NCI-H2107 treated with DMSO at 0.1 percent for 48 hours (cell line): ENCODE data around the gene DUSP28.

Experiments used
- DNase-seq: peaks from one replicate; lab custom pipeline; 2025; ENCODE audit not compliant: unreplicated experiment; lab: John Stamatoyannopoulos, UW

DUSP28 gene

DNA sequence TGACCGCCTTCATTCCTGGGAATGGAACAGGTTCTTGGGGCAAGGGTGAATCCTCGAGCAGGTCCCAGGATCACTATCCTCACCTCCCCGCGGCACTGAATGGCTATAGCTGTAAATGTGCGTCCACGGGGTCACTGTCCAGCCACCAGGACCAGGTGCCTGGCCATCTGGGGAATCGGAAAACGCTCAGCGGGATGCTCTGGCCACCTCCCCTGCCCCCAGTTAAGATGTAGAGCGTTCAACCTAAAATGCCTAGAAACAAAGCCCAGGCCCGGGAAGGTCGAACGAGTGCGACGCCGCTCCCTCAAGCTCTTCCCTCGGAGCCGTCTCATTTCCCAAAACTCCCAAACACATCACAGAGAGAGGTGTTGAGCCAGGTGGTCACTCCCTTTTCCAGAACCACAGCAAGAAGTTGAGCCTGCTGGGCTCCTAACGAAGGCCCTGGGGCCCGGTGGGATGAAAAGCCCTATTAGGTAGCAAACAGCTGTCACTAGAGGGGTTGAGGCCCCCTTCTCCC, 25.6 kb downstream of the DUSP28 start:
- DNase-seq, result no peak

DNA sequence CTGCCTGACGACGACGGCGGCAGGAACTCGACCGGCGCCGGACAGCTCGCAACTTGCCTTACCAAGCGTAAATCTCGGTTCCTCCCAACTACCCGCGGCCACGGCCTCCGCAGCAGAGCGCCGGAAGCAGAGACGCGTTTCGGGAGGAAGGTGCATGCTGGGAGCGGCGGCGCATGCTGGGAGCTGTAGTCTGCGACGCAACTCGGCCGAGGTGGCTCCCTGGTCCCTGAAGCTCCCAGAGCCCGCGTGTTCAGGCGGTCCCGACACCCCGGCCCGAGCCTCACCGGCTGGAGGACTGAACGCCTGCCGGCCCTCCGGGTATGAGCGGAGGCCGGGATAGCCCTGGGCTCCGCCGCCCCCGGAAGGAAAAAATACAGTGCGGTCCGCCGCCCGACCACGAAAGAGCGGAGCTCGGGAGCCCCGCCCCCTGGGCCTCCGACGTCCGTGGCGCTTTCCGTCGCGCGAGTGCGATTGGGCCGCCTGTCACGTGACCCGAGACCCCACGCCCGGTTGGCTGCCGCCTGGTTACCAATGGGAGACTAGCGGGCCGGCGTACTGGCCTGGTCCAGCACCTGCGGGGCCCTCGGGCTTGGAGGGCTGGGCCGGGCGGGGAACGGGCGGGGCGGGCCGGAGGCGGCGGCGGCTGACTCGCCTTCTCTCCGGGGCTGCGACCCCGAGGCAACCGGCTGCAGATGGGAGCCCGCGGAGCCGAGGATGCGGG, 26.2 kb downstream of the DUSP28 start, which contains the start of gene CAPN10:
Gene CAPN10 (plus strand): TSS at position 537 of the 721 bp plus-strand sequence. CDS start 178 bp downstream, at position 715.
- DNase-seq, result peak; percentile 73

DNA sequence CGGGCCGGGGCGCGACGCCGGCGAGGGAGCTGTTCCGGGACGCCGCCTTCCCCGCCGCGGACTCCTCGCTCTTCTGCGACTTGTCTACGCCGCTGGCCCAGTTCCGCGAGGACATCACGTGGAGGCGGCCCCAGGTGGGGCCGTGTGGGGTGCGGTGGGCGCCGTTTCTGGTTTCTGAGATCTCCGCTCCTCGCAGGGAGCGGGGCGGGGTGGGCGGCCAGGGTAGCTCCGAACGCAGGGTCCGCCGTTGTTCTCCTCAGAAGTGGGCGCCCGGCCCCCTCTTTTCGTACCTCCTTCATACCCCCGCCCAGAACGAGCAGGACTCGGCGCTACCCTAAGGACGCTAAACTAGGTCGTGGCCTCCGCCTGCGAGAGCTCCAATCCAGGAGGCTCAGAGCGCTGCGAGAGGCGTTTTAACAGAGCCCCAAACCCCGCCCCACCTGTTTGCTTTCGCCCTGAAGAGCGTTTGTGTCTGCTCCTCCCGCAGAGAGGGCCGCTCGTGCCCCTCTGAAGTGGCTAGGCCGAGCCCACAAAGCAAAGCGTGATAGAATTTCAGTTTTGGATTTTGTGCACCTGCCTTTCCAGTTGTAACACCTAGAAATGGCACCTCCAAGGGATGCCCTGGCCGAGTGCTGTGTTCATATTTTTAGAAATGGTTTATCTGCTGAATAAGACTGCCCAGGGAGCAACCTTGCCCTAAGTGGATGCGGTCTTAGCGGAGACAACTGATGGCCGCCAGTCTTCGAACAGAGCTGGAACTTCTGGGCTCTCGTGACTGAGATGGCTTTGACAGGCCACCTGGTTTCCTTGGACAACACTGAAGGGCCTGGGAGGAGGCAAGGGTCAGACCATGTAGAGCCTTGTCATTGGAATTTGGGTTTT, 27.0 kb downstream of the DUSP28 start:
- DNase-seq, result peak; percentile 30

DNA sequence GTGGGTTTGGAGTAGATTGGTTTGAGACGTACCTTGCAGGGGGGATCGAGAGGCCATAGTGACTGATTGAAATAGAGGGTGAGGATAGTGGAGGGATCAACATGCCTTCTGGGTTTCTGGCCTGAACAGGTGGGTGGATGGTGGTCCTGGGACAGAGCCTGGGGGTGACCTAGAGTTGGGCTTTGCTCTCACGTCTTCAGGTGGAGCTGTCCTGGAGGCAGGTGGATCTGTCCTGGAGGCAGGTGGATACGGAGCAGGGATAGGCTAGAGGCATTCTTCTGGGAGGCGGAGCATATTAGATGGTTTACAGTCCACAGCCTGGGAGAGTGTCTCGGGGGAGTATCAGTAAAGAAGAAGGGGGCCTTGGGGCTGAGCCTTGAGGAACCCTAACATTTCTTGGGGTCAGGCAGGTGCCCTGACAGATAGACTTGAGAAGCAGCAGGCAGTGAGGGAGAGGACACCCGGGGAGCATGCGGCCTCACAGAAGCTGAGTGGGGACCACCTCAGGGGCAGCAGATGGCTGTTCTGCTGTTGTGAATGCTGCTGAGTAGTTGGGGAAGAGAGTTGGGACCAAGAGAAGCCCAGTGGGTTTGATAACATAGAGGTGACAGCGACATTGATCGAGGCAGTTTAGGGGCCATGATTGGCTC, 28.0 kb downstream of the DUSP28 start:
- DNase-seq, result no peak

DNA sequence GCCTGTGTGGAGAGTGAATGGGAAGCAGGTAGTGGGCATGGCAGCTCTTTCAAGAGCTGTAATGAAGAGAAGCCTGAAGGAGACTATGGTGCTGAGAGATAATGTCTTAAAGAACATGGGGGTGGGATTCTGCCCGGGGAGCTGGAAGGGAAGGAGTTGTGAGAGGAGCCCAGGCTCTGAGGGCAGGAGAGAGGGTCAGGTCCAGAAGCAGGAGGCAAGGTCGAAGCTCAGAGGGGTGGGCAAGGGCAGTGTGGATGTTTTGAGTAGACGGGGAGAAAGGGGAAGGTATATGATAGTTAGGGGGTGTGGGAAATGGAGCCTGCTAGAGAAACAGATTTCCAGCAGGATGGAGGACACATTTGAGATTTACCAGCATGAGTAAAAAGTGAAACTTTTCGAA, 28.5 kb downstream of the DUSP28 start:
- DNase-seq, result no peak

DNA sequence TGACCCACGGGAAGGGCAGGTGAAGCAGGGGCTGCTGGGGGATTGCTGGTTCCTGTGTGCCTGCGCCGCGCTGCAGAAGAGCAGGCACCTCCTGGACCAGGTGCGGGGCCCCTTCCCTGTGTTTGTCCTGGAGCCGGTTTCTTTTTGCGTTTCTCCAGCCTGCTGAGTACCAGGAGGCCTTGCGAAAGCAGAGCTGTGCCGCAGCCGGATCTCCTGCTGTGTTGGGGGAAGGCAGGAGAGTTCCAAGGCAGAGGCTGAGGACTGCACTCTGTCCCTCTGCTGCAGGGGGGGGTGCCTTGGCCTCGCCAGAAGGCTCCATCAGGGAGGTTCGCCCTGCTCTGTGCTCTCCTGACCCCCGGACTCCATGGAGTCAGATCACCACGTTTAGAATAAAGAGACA, 29.2 kb downstream of the DUSP28 start:
- DNase-seq, result no peak

DNA sequence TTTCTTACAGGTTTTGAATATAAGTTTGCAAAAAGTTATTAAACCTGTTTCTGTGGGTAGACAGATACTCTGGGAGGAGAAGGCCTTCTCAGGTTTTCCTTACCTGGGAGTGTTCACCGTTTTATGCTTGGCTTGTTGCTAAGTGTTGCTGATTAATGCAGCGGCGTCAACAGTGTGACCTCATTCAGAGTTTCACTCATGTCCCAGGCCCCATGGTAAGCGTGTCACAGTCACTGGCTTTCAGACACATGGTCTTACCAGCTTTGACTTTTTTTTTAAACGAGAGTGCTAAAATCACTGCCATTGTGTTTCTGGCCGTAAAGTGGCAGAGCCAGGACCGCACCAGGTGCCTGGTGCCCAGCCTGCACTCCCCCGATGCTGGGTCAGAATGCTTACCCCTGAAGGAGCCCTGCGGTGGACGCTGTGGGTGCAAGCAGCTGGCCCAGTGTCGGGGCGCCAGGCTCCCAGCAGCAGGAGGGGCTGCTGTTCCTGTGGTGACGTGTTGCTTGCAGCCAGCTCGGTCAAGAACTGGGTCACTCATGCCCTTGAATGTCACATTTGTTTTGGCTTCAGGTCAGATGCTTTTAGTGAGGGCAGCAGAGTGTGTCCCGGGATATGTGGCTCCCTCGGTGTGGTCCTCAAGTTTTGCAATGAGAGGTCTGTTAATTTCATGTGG, 29.8 kb downstream of the DUSP28 start:
- no peak for DNase-seq

DNA sequence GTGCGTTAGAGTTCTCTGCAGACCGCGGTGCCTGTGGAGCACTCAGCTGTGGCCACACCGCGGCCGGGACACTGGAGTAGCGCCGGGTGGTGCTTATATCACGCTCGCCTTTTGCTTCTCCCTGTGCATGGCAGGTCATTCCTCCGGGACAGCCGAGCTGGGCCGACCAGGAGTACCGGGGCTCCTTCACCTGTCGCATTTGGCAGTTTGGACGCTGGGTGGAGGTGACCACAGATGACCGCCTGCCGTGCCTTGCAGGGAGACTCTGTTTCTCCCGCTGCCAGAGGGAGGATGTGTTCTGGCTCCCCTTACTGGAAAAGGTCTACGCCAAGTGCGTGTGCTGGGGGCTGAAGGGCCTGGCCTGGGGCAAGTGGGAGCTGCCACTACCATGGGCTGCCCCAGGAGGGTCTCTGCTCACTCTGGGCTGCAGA, 30.5 kb downstream of the DUSP28 start:
- no peak for DNase-seq

DNA sequence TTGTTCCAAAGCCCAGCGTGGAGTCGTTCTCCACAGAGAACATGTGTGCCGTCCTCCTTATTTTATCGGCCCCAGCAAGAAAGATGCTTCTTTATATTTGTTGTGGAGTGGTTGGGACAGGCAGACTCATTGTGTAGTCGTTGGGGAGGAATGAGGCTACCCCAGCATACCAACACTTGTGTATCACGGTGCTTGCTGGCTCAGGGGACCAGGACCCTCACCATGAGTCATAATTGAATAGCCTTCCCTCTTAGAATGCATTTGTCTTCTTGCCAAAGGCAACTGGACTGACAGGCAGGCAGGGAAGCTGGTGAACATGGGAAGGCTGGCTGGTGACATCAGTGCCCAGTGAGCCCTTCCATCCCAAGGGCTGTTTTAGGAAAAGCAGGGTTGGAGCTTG, 31.1 kb downstream of the DUSP28 start:
- no peak for DNase-seq

DNA sequence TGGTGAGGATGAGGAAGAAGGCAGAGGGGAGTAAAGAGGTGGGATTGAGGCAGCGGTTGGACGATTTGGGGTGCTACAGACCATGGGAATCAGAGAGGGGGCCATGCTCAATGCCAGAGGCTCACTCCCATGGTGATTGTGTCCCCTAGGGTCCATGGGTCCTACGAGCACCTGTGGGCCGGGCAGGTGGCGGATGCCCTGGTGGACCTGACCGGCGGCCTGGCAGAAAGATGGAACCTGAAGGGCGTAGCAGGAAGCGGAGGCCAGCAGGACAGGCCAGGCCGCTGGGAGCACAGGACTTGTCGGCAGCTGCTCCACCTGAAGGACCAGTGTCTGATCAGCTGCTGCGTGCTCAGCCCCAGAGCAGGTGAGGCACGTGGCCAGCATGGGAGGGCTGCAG, 31.6 kb downstream of the DUSP28 start:
- DNase-seq, result no peak

DNA sequence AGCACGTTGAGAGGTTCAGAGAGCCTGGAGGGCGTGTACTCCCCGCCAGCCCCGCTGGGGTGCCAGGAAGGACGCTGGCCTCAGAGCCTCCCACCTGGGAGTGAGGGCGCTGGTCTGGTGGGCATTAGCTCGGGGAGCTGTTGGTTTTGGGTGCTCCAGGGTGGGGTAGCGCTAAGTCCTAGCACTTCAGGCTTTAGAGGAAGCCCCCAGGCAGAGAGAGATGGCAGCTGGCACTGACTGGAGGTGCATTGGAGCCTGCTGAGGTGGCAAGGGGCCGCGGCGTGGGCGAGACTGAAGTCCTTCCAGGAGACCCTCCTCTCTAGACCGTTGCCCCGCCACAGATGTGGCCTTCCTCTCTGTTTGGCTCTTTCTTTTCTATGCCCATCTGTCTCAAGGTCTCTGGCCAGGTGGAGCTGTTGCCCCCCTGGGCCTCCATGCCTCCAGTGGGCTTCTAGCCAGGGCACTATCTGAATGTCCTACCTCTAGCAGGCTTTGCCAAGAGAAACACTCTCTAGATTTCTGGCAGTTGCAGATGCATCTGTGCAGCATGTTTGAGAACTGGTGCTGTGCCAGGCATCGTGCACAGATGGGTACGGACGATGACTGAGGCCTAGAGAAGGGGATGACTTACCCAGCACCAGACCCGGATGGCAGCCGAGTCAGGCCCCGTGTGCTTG, 33.0 kb downstream of the DUSP28 start:
- DNase-seq, result no peak

DNA sequence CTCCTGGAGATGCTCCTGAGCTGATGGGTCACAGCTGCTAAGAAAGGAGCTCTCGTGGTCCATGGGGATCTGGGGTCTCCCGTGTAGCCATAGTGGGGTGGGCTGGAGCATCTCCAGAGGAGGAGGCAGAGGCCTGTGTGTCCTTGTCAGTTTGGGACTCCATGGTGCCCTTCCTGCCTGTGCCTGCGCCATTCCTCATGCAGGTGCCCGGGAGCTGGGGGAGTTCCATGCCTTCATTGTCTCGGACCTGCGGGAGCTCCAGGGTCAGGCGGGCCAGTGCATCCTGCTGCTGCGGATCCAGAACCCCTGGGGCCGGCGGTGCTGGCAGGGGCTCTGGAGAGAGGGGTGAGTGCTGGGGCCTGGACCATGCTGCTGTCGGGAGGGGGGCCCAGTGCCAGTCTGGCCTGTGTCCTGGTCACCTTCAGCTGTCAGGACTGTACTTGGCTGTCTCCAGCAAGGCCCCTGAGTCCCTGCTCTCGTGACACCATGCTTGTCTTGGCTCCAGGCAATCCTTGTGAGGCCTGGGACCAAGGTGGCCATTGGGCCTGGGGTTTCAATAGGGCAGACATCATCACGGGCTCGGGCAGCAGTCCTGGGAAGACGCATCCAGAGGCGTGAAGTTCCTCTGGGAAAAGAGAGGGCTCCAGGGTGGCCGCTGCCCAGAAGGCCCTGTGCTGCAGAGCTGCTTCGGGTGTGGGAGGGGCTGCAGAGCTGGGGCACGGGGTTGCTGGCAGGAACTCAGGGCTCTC, 33.7 kb downstream of the DUSP28 start:
- DNase-seq, result no peak

DNA sequence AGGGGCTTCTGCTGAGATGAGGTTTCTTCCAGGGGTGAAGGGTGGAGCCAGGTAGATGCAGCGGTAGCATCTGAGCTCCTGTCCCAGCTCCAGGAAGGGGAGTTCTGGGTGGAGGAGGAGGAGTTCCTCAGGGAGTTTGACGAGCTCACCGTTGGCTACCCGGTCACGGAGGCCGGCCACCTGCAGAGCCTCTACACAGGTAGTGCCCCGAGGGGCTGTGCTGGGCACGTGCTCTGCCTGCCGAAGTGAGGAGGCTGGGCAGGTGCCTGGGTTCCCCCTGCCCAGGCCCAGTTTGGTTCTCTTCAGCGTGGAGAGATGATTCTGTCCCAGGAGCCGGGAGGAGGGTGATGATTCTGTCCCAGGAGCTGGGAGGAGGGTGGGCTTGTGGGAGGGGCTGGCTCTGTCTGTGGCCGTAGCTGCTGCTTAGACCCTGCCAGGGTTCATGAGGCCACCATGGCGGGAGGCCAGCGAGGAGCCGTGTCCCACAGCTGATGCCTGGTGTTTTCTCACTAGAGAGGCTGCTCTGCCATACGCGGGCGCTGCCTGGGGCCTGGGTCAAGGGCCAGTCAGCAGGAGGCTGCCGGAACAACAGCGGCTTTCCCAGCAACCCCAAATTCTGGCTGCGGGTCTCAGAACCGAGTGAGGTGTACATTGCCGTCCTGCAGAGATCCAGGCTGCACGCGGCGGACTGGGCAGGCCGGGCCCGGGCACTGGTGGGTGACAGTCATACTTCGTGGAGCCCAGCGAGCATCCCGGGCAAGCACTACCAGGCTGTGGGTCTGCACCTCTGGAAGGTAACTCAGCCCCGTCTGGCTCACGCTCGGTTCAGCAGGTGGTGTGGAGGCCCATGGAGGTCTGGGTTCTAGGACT, 34.6 kb downstream of the DUSP28 start:
- DNase-seq, result no peak

DNA sequence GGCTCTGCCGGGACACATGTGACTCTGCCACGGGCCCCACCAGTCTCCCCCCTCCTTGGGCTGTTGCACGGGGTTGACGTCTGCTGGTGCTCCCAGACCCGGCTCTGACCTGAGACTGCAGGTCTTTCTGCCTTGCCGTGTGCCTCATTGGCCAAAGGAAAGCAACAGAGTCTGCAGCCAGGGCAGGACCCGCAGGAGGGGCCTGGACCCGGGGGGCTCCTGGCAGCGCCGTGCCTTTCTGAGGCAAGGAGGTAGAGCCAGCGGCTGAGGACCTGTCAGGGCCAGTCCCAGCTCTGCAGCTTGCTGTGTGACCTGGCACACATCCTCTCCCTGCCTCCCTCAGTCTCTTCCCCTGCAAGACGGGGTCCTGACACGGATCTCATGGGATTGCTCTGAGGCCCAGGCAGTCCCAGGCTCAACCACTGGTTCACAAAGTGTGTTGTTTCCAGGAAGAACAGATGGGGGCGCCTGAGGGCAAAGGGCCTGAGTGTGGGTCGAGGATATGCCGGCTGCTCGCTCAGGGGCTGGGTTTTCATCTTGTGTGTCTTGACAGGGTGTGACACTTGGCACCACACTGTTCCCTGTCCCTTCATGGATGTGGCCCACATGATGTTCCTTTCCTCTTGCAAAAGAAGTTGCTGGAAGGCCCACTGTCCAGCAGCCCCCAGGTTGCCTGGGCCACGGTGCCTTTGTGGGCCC, 35.4 kb downstream of the DUSP28 start:
- DNase-seq, result no peak

DNA sequence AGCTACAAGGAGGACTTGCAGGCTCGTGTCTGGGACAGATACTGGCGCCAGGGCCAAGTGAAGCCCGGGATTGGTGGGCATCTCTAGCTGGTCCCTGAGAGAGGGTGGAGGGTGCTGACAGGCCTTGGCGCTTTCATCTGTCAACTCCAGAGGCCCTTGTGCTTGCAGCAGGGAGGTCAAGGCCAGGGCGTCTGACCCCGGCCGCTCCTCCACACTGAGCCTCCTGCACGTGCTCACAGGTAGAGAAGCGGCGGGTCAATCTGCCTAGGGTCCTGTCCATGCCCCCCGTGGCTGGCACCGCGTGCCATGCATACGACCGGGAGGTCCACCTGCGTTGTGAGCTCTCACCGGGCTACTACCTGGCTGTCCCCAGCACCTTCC, 35.9 kb downstream of the DUSP28 start:
- no peak for DNase-seq

DNA sequence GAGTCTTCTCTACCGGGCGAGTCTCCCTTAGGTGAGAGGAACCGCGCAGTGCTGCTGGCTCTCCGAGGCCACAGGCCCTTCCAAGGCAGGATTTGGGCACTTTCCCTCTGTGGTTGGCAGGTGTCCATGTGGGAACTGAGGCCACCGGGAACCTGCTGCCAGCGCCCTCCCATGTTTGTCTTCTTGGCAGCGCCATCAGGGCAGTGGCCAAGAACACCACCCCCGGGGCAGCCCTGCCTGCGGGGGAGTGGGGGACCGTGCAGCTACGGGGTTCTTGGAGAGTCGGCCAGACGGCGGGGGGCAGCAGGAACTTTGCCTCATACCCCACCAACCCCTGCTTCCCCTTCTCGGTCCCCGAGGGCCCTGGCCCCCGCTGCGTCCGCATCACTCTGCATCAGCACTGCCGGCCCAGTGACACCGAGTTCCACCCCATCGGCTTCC, 36.4 kb downstream of the DUSP28 start:
- DNase-seq, result no peak

DNA sequence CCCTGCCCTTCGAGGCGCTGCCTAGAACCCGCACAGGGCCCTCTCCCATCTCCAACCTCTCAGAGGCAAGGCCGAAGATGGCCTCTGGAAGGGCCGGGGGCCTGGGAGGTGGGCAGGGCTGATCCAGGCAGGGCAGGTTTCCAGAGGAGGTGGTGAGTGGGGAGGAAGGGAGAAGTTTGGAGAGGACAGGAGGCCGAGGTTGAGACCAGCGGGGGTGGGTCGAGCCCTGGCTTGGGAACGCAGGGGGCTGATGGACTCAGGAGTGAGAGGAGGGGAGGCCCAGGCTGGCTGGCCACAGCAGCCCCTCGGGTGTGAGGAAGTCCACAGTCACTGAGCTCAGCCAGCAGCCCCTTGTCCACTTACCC, 36.9 kb downstream of the DUSP28 start:
- no peak for DNase-seq
